Naive thymus-derived CD4-positive, alpha-beta T cell (primary cell): ENCODE data around the gene CCDC187. TPM values are rescaled to one million over a fixed set of nuclear protein-coding genes. Genes with fewer than 3 reads are reported as not detected.

Experiments used
- ATAC-seq: fragments of 150-1000 bp; cut with Tn5 transposase; 2 replicates; pipeline ENCODE4 v1.10.0; 2021; ENCODE audit warnings: mild to moderate bottlenecking, moderate library complexity
- CTCF ChIA-PET: fragments of 350-600 bp; sonication (Branson Sonifier 250); formaldehyde crosslinking; loops from one replicate; lab custom pipeline; 2021; ENCODE audit warnings: antibody characterized with exemption; lab: Charles Lee
- POLR2A ChIA-PET: fragments of 350-600 bp; sonication (Branson Sonifier 250); formaldehyde crosslinking; loops from one replicate; lab custom pipeline; 2021; ENCODE audit warnings: antibody characterized with exemption, inconsistent platforms; lab: Charles Lee
- DNase-seq, 9 donors: peaks; one replicate each; pipeline versions ENCODE4 v3.0.0 to v3.0.0-alpha.2; 2020 to 2022; ENCODE audit warnings: mixed read lengths in 1 of 9
- H3K27ac ChIP-seq: one replicate; pipeline ENCODE4 v1.7.0; 2013; ENCODE audit warnings: mild to moderate bottlenecking, low read depth, low read length, moderate library complexity
- H3K27me3 ChIP-seq, 2 donors: one replicate each; pipeline ENCODE4 v1.7.0; 2013; ENCODE audit warnings: low read length in 2 of 2, mild to moderate bottlenecking in 2 of 2, moderate library complexity in 2 of 2; ENCODE audit not compliant: control insufficient read depth in 2 of 2, insufficient read depth in 2 of 2
- H3K36me3 ChIP-seq, 3 experiments: 1 replicate in 2 of 3; 2 replicates in 1 of 3; pipeline ENCODE4 v1.7.0; 2013; ENCODE audit warnings: low read length in 3 of 3, mild to moderate bottlenecking in 3 of 3, moderate library complexity in 1 of 3; ENCODE audit not compliant: insufficient read depth in 3 of 3, control insufficient read depth in 2 of 3
- H3K4me1 ChIP-seq, 2 donors: one replicate each; pipeline ENCODE4 v1.7.0; 2013; ENCODE audit warnings: low read length in 2 of 2, mild to moderate bottlenecking in 2 of 2, moderate library complexity in 1 of 2; ENCODE audit not compliant: control insufficient read depth in 2 of 2, insufficient read depth in 2 of 2
- H3K4me3 ChIP-seq: 2 replicates; pipeline ENCODE4 v1.7.0; 2013; ENCODE audit warnings: mild to moderate bottlenecking, low read length
- H3K9me3 ChIP-seq, 3 experiments: 1 replicate in 2 of 3; 2 replicates in 1 of 3; pipeline ENCODE4 v1.7.0; 2013; ENCODE audit warnings: low read length in 3 of 3; ENCODE audit not compliant: control insufficient read depth in 2 of 3
- H3K27ac Mint-ChIP-seq, 9 donors: one replicate each; pipeline ENCODE4 v1.8.0; 2020 to 2022; ENCODE audit warnings: mixed read lengths in 9 of 9, mild to moderate bottlenecking in 8 of 9, moderate library complexity in 5 of 9, inconsistent platforms in 2 of 9
- H3K27me3 Mint-ChIP-seq, 5 donors: one replicate each; pipeline ENCODE4 v1.8.0; 2021 to 2022; ENCODE audit warnings: mixed read lengths in 5 of 5, mild to moderate bottlenecking in 1 of 5
- H3K36me3 Mint-ChIP-seq, 5 donors: one replicate each; pipeline ENCODE4 v1.8.0; 2020 to 2022; ENCODE audit warnings: mixed read lengths in 5 of 5, mild to moderate bottlenecking in 3 of 5, inconsistent platforms in 1 of 5
- H3K4me1 Mint-ChIP-seq, 7 donors: one replicate each; pipeline ENCODE4 v1.8.0; 2020 to 2022; ENCODE audit warnings: mixed read lengths in 7 of 7, mild to moderate bottlenecking in 3 of 7, inconsistent platforms in 1 of 7
- H3K4me3 Mint-ChIP-seq, 10 donors: one replicate each; pipeline ENCODE4 v1.8.0; 2020 to 2022; ENCODE audit warnings: mild to moderate bottlenecking in 10 of 10, mixed read lengths in 10 of 10, moderate library complexity in 6 of 10, inconsistent platforms in 2 of 10
- H3K9me3 Mint-ChIP-seq, 11 donors: one replicate each; pipeline ENCODE4 v1.8.0; 2020 to 2022; ENCODE audit warnings: mixed read lengths in 11 of 11, mild to moderate bottlenecking in 4 of 11, inconsistent platforms in 1 of 11, moderate library complexity in 1 of 11
- intact Hi-C, 2 donors: fragments of 100-400 bp; cut with micrococcal nuclease; formaldehyde crosslinking; loops; one replicate each; pipeline ENCODE4 v1.15.1; 2023
- polyA plus RNA-seq, 2 donors: library from polyadenylated mRNA; unstranded; fragments of 300-500 nt; fragmentation: Illumina TruSeq; gene quantifications; one replicate each; pipeline ENCODE4 v1.2.3, GENCODE V29; 2021
- total RNA-seq, 6 experiments: library from RNA in 5 of 6; stranded (reverse) in 5 of 6; gene quantifications; 1 replicate in 5 of 6; 2 replicates in 1 of 6; pipeline ENCODE4 v1.2.3 and lab custom pipeline; 2021 to 2026

The CCDC187 gene
- total and polyA plus RNA-seq, 7 experiments from 2014 or later, result 0.10 TPM; not detected in 6

GRCh38 chr9:136308006-136308701 is 4.3 kb upstream of the CCDC187 start:
- H3K4me1 Mint-ChIP-seq, result peaks cover 0 to 5% (median 0%) of the 10 kb centered on the region in 7 donors
- H3K4me3 Mint-ChIP-seq, result no peak overlapping the region
- ATAC-seq (no peak), DNase-seq (no peak)
- CTCF ChIA-PET, result no interaction called here
- no peaks in the 10 kb centered on the region for H3K4me1 ChIP-seq
- H3K4me3 ChIP-seq, result no peak overlapping the region
- no peaks in the 10 kb centered on the region for H3K36me3 ChIP-seq
- H3K27ac ChIP-seq, result no peak overlapping the region
- H3K27ac Mint-ChIP-seq, result no peak overlapping the region
- no peaks in the 10 kb centered on the region for H3K9me3 ChIP-seq
- H3K27me3 Mint-ChIP-seq, result no peaks in the 10 kb centered on the region
- H3K27me3 ChIP-seq, result no peaks in the 10 kb centered on the region
- H3K36me3 Mint-ChIP-seq, result no peaks in the 10 kb centered on the region
- POLR2A ChIA-PET, result no interaction called here
- no peaks in the 10 kb centered on the region for H3K9me3 Mint-ChIP-seq
- intact Hi-C loops, result no loop called here

DNA sequence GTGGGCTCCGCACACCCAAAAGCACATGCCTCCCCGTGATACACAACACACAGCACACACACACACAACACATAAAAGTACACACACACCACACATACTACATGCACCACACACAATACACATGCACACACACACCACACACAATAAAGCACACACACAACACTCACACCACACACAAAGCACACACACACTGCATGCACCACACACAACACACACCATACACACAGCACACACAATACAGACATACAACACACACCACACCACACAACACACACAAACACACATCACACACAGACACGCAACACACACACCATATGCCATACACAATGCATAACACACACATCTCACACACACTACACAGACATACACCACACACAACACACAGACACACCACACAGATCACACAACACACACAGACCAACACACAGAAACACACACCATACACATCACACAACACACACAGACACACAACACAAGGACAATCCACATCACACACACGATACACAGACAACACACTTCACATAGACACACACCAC is 3.4 kb upstream of the CCDC187 start:
- H3K27ac Mint-ChIP-seq, result no peak overlapping the region
- H3K4me1 Mint-ChIP-seq, result peaks cover 0 to 5% (median 0%) of the 10 kb centered on the region in 7 donors
- intact Hi-C loops, result no loop called here
- H3K27me3 ChIP-seq, result no peaks in the 10 kb centered on the region
- no peaks in the 10 kb centered on the region for H3K36me3 Mint-ChIP-seq
- POLR2A ChIA-PET, result no interaction called here
- no peaks in the 10 kb centered on the region for H3K9me3 ChIP-seq
- H3K36me3 ChIP-seq, result no peaks in the 10 kb centered on the region
- CTCF ChIA-PET, result interaction anchor here (0.6 kb wide), 1 partner anchor 157 kb away, joined by 3 read pairs; no protein-coding TSS in a partner anchor
- no peak overlapping the region for H3K27ac ChIP-seq
- H3K27me3 Mint-ChIP-seq, result no peaks in the 10 kb centered on the region
- no peak overlapping the region for H3K4me3 Mint-ChIP-seq
- H3K9me3 Mint-ChIP-seq, result no peaks in the 10 kb centered on the region
- no peaks in the 10 kb centered on the region for H3K4me1 ChIP-seq
- ATAC-seq (no peak), DNase-seq (no peak)
- H3K4me3 ChIP-seq, result no peak overlapping the region

- no peak overlapping the region for H3K4me3 Mint-ChIP-seq
- no peaks in the 10 kb centered on the region for H3K9me3 ChIP-seq
- no peak overlapping the region for H3K4me3 ChIP-seq
- no peak overlapping the region for H3K27ac ChIP-seq
- no peak for DNase-seq
- peak overlapping the region in 1 of 9 donors; percentile 38 for H3K27ac Mint-ChIP-seq
- H3K36me3 Mint-ChIP-seq, result no peaks in the 10 kb centered on the region
- H3K4me1 ChIP-seq, result no peaks in the 10 kb centered on the region
- ChIA-PET POLR2A (no interaction called here), CTCF (interaction anchor here (0.6 kb wide), 1 partner anchor 158 kb away, joined by 3 read pairs; no protein-coding TSS in a partner anchor)
- H3K27me3 Mint-ChIP-seq, result no peaks in the 10 kb centered on the region
- no peaks in the 10 kb centered on the region for H3K9me3 Mint-ChIP-seq
- intact Hi-C loops, result no loop called here
- H3K36me3 ChIP-seq, result no peaks in the 10 kb centered on the region
- ATAC-seq, result peak; percentile 39
- no peaks in the 10 kb centered on the region for H3K27me3 ChIP-seq
- H3K4me1 Mint-ChIP-seq, result peaks cover 0 to 5% (median 0%) of the 10 kb centered on the region in 7 donors
These were observed 2.6 kb upstream of the CCDC187 start for GRCh38 chr9:136306211-136307208.

DNA sequence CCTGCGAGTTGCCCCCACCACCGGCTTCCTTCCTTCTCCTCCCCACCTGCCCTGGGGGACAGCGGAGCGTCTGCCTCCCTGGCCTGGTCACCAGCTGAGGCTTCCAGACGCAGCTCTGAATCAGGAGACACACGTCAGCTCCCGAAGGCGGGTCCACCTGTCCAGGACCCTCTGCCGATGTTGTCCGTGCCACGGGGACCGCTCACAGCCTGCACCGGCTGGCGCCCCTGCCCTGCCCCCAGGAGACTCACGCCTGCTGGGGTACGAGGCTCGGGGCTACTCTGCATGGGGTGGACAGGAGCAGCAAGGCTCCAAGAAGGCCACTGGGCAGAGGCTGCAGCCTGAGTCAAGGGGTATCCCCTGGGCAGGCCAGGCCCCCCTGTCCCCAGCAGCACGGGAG is 1.9 kb upstream of the CCDC187 start:
- Mint-ChIP-seq H3K27me3 (no peaks in the 10 kb centered on the region), H3K36me3 (no peaks in the 10 kb centered on the region), H3K9me3 (no peaks in the 10 kb centered on the region), H3K4me3 (no peak overlapping the region), H3K4me1 (peaks cover 0 to 5% (median 0%) of the 10 kb centered on the region in 7 donors), H3K27ac (no peak overlapping the region)
- Histone ChIP-seq H3K27me3 (no peaks in the 10 kb centered on the region), H3K9me3 (no peaks in the 10 kb centered on the region), H3K27ac (no peak overlapping the region), H3K4me3 (no peak overlapping the region), H3K36me3 (no peaks in the 10 kb centered on the region), H3K4me1 (no peaks in the 10 kb centered on the region)
- ATAC-seq (no peak), DNase-seq (no peak)
- ChIA-PET CTCF (no interaction called here), POLR2A (no interaction called here)
- intact Hi-C loops, result no loop called here

DNA sequence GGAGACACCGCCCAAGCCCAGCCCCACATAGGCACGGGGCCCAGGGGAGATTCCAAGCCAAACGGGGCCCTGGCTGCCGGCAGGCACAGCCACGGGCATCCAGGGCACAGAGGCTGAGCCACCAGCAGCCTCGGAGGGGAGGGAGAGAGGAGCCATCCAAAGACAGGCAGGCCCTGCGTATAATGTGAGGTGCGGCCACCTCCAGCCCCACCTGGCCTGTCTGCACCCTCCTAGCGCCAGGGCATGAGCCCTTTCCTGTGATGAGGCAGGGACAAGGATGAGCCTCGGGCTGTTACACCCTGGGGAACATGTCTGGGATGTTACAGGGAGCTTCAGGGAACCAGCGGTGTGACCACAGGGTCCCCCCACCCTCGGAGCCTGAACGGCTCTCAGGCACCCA is 1.1 kb upstream of the CCDC187 start:
- Histone ChIP-seq H3K27ac (no peak overlapping the region), H3K27me3 (no peaks in the 10 kb centered on the region), H3K4me3 (no peak overlapping the region), H3K36me3 (no peaks in the 10 kb centered on the region), H3K9me3 (no peaks in the 10 kb centered on the region), H3K4me1 (no peaks in the 10 kb centered on the region)
- no peak overlapping the region for H3K27ac Mint-ChIP-seq
- ChIA-PET CTCF (no interaction called here), POLR2A (no interaction called here)
- intact Hi-C loops, result no loop called here
- H3K4me1 Mint-ChIP-seq, result peaks cover 0 to 5% (median 0%) of the 10 kb centered on the region in 7 donors
- H3K4me3 Mint-ChIP-seq, result no peak overlapping the region
- DNase-seq (no peak), ATAC-seq (no peak)
- H3K27me3 Mint-ChIP-seq, result no peaks in the 10 kb centered on the region
- no peaks in the 10 kb centered on the region for H3K36me3 Mint-ChIP-seq
- no peaks in the 10 kb centered on the region for H3K9me3 Mint-ChIP-seq

DNA sequence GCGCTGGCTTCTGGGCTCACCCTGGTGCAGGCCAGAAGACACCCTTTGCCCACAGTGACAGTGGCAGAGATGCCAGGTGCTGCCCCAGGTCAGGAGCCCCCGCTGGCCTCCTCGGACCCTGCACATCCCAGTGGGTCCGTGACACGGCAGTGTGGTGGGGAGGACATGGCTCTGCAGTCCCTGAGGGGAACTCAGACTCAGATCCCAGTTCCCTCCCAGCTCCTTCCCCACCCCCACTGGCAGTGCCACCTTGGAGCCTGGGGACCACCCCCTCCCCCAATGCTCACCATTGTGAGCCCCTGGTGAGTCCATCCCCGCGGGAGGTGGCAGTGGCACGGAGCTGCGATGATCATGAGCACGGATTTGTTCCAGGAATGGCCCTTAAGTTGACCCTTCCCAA is 562 bp upstream of the CCDC187 start:
- Mint-ChIP-seq H3K4me1 (peaks cover 0 to 5% (median 0%) of the 10 kb centered on the region in 7 donors), H3K4me3 (no peak overlapping the region), H3K9me3 (no peaks in the 10 kb centered on the region), H3K27me3 (no peaks in the 10 kb centered on the region), H3K27ac (no peak overlapping the region), H3K36me3 (no peaks in the 10 kb centered on the region)
- ATAC-seq, result no peak
- H3K4me3 ChIP-seq, result no peak overlapping the region
- no peak overlapping the region for H3K27ac ChIP-seq
- H3K27me3 ChIP-seq, result no peaks in the 10 kb centered on the region
- H3K4me1 ChIP-seq, result no peaks in the 10 kb centered on the region
- DNase-seq, result no peak
- no peaks in the 10 kb centered on the region for H3K9me3 ChIP-seq
- ChIA-PET POLR2A (no interaction called here), CTCF (no interaction called here)
- H3K36me3 ChIP-seq, result no peaks in the 10 kb centered on the region
- intact Hi-C loops, result no loop called here
